ENCODE data around the gene NEDD4L. TPM values are rescaled to one million over a fixed set of nuclear protein-coding genes. Genes with fewer than 3 reads are reported as not detected.
"Not testable (repeated sequence)": the region's sequence is repeated elsewhere in the genome, so short reads cannot be mapped to it uniquely, and the experiment has no call there.

Gene NEDD4L
- polyA plus RNA-seq, 1 of the 3 experiments (the other 2 are of a cell fraction) = 13.2 TPM

GRCh38 chr18:58170036-58170435 is 126.0 kb downstream of the NEDD4L start:
- H3K9me3 ChIP-seq; H3K27ac ChIP-seq (ENCODE audit: low read depth in 2 of 2, low read length in 1 of 2); POLR2A ChIA-PET; H3K9me2 ChIP-seq; DNase-seq; H3K4me3 ChIP-seq (ENCODE audit: low read depth in 2 of 2, low read length in 1 of 2); H3K79me2 ChIP-seq (ENCODE audit: insufficient read depth); H4K20me1 ChIP-seq (ENCODE audit: insufficient read depth); H3F3A ChIP-seq (replicated peaks; ENCODE audit: insufficient read depth); H3K4me2 ChIP-seq; H2AFZ ChIP-seq (ENCODE audit: low read depth); H3K36me3 ChIP-seq (replicated peaks in 1 of 2; ENCODE audit: control insufficient read depth in 1 of 2, insufficient read depth in 2 of 2, low read length in 1 of 2); H3K9ac ChIP-seq; H3K27me3 ChIP-seq (ENCODE audit: insufficient read depth): not testable (repeated sequence)
- CTCF ChIA-PET = interaction anchor here (1.5 to 1.6 kb wide), 2 partner anchors 11 to 34 kb away, joined by 5 to 8 read pairs; no protein-coding TSS in a partner anchor
- H3K4me1 ChIP-seq (ENCODE audit: control insufficient read depth in 1 of 2, insufficient read depth in 2 of 2, low read depth in 1 of 2, low read length in 1 of 2) = peaks cover 0 to 12% of the 10 kb centered on the region in 2 experiments; a peak in 1 of 4 replicates
- 95% methylated on average over 3 of the region's 5 CpGs for WGBS (ENCODE audit: low lambda C conversion rate)

- no peak overlapping the region for H3K27ac ChIP-seq (ENCODE audit: low read depth in 2 of 2, low read length in 1 of 2)
- H3K4me3 ChIP-seq (ENCODE audit: low read depth in 2 of 2, low read length in 1 of 2) = no peak overlapping the region
- H3K9me3 ChIP-seq = no peaks in the 10 kb centered on the region
- no peaks in the 10 kb centered on the region for H3F3A ChIP-seq (replicated peaks; ENCODE audit: insufficient read depth)
- H3K27me3 ChIP-seq (ENCODE audit: insufficient read depth) = no peaks in the 10 kb centered on the region
- H3K4me2 ChIP-seq = no peak overlapping the region
- CTCF ChIA-PET = interaction anchor here (1.1 to 1.6 kb wide), 2 partner anchors 8 to 9 kb away, joined by 4 to 8 read pairs; no protein-coding TSS in a partner anchor
- no peaks in the 10 kb centered on the region for H4K20me1 ChIP-seq (ENCODE audit: insufficient read depth)
- peaks cover 8 to 19% of the 10 kb centered on the region in 2 experiments for H3K4me1 ChIP-seq (ENCODE audit: control insufficient read depth in 1 of 2, insufficient read depth in 2 of 2, low read depth in 1 of 2, low read length in 1 of 2)
- no peak overlapping the region for H3K9ac ChIP-seq
- WGBS (ENCODE audit: low lambda C conversion rate) = 88% methylated on average over 6 of the region's 6 CpGs
- TF ChIP-seq FOXM1 (IDR thresholded peaks at IDR 0.05; ENCODE audit: low read depth) (no peak), FOXJ3 (CRISPR knock-in tag; IDR thresholded peaks at IDR 0.05) (no peak), EZH2phosphoT487 (IDR thresholded peaks at IDR 0.05; ENCODE audit: borderline replicate concordance, low read depth) (no peak), YY1 (IDR thresholded peaks at IDR 0.05; ENCODE audit: low read depth) (no peak), JUND (IDR thresholded peaks at IDR 0.05) (no peak), CHD2 (IDR thresholded peaks at IDR 0.05; ENCODE audit: low read length, partially characterized antibody) (no peak), SIN3A (IDR thresholded peaks at IDR 0.05; ENCODE audit: borderline replicate concordance, low read depth, low read length) (no peak)
- no peak for DNase-seq
- POLR2A ChIA-PET = no interaction called here
- H3K79me2 ChIP-seq (ENCODE audit: insufficient read depth) = no peaks in the 10 kb centered on the region
- no peak overlapping the region for H2AFZ ChIP-seq (ENCODE audit: low read depth)
- H3K36me3 ChIP-seq (replicated peaks in 1 of 2; ENCODE audit: control insufficient read depth in 1 of 2, insufficient read depth in 2 of 2, low read length in 1 of 2) = no peaks in the 10 kb centered on the region
- H3K9me2 ChIP-seq = no peaks in the 10 kb centered on the region
These were observed 128.0 kb downstream of the NEDD4L start for GRCh38 chr18:58172031-58172430.

- no peaks in the 10 kb centered on the region for H4K20me1 ChIP-seq (ENCODE audit: insufficient read depth)
- peaks cover 4% of the 10 kb centered on the region for H3F3A ChIP-seq (replicated peaks; ENCODE audit: insufficient read depth)
- ChIA-PET CTCF (interaction anchor here (1.9 kb wide), 1 partner anchor 38 kb away, joined by 5 read pairs; no protein-coding TSS in a partner anchor), POLR2A (no interaction called here)
- H3K4me3 ChIP-seq (ENCODE audit: low read depth in 2 of 2, low read length in 1 of 2) = no peak overlapping the region
- no peaks in the 10 kb centered on the region for H3K79me2 ChIP-seq (ENCODE audit: insufficient read depth)
- no peak overlapping the region for H3K27ac ChIP-seq (ENCODE audit: low read depth in 2 of 2, low read length in 1 of 2)
- H3K4me2 ChIP-seq = no peak overlapping the region
- H2AFZ ChIP-seq (ENCODE audit: low read depth) = no peak overlapping the region
- H3K27me3 ChIP-seq (ENCODE audit: insufficient read depth) = no peaks in the 10 kb centered on the region
- no peaks in the 10 kb centered on the region for H3K36me3 ChIP-seq (replicated peaks in 1 of 2; ENCODE audit: control insufficient read depth in 1 of 2, insufficient read depth in 2 of 2, low read length in 1 of 2)
- TF ChIP-seq FOSL2 (IDR thresholded peaks at IDR 0.05; ENCODE audit: borderline replicate concordance, low read depth) = no peak
- no peak for TF ChIP-seq FOXJ3 (CRISPR knock-in tag; IDR thresholded peaks at IDR 0.05)
- no peak for TF ChIP-seq YY1 (IDR thresholded peaks at IDR 0.05; ENCODE audit: low read depth)
- no peak for TF ChIP-seq JUND (IDR thresholded peaks at IDR 0.05)
- TF ChIP-seq EP300 (IDR thresholded peaks at IDR 0.05; ENCODE audit: borderline replicate concordance in 1 of 2, low read depth in 1 of 2, low read length in 1 of 2) = no peak
- TF ChIP-seq TCF12 (IDR thresholded peaks at IDR 0.05) = no peak
- no peak for TF ChIP-seq SMC3 (IDR thresholded peaks at IDR 0.05; ENCODE audit: low read depth, low read length)
- no peak for TF ChIP-seq RAD21 (IDR thresholded peaks at IDR 0.05; ENCODE audit: low read length)
- no peak for TF ChIP-seq TAF1 (IDR thresholded peaks at IDR 0.05; ENCODE audit: borderline replicate concordance, low read depth, low read length)
- no peak for TF ChIP-seq TEAD4 (IDR thresholded peaks at IDR 0.05; ENCODE audit: borderline replicate concordance, insufficient read depth)
- no peak for TF ChIP-seq IRF3 (IDR thresholded peaks at IDR 0.05; ENCODE audit: low read depth, low read length)
- no peak for TF ChIP-seq GATA2 (CRISPR knock-in tag; IDR thresholded peaks at IDR 0.05)
- TF ChIP-seq ELF1 (IDR thresholded peaks at IDR 0.05) = no peak
- TF ChIP-seq CTCF (IDR thresholded peaks at IDR 0.05) = no peak
- TF ChIP-seq EZH2phosphoT487 (IDR thresholded peaks at IDR 0.05; ENCODE audit: borderline replicate concordance, low read depth) = no peak
- no peak for TF ChIP-seq NRF1 (IDR thresholded peaks at IDR 0.05; ENCODE audit: low read depth, low read length)
- H3K9ac ChIP-seq = no peak overlapping the region
- no peak for DNase-seq
- 98% methylated on average over 11 of the region's 12 CpGs for WGBS (ENCODE audit: low lambda C conversion rate)
- H3K4me1 ChIP-seq (ENCODE audit: control insufficient read depth in 1 of 2, insufficient read depth in 2 of 2, low read depth in 1 of 2, low read length in 1 of 2) = peaks cover 22 to 32% of the 10 kb centered on the region in 2 experiments
- no peaks in the 10 kb centered on the region for H3K9me2 ChIP-seq
- no peaks in the 10 kb centered on the region for H3K9me3 ChIP-seq
These were observed 130.3 kb downstream of the NEDD4L start for GRCh38 chr18:58174285-58174684.

Measured in SK-N-SH (cell line).